Left renal cortex interstitium (tissue), 4 donors: ENCODE results near the gene COL6A1. TPM values are rescaled to one million over a fixed set of nuclear protein-coding genes. Genes with fewer than 3 reads are reported as not detected.
"Not testable (repeated sequence)": the region's sequence is repeated elsewhere in the genome, so short reads cannot be mapped to it uniquely, and the experiment has no call there.

Experiments
- DNase-seq, 4 donors: peaks; one replicate each; pipeline ENCODE4 v3.0.0-alpha.2; 2013; ENCODE audit warnings: low read depth in 4 of 4, low spot score in 2 of 4, missing footprints in 1 of 4
- polyA plus RNA-seq, 4 donors: library from polyadenylated mRNA; unstranded; fragments of 120-200 nt; gene quantifications; one replicate each; pipeline ENCODE4 v1.2.1, GENCODE V29; 2013; ENCODE audit not compliant: insufficient read length in 4 of 4

The COL6A1 gene
- polyA plus RNA-seq, 4 donors: 218 to 378 (median 313) TPM

- DNase-seq: no peak
These were observed 21.4 kb downstream of the COL6A1 start for GRCh38 chr21:46002841-46003574.

GRCh38 chr21:46003575-46004007 lies 22.0 kb downstream of the COL6A1 start:
- no peak for DNase-seq

DNA sequence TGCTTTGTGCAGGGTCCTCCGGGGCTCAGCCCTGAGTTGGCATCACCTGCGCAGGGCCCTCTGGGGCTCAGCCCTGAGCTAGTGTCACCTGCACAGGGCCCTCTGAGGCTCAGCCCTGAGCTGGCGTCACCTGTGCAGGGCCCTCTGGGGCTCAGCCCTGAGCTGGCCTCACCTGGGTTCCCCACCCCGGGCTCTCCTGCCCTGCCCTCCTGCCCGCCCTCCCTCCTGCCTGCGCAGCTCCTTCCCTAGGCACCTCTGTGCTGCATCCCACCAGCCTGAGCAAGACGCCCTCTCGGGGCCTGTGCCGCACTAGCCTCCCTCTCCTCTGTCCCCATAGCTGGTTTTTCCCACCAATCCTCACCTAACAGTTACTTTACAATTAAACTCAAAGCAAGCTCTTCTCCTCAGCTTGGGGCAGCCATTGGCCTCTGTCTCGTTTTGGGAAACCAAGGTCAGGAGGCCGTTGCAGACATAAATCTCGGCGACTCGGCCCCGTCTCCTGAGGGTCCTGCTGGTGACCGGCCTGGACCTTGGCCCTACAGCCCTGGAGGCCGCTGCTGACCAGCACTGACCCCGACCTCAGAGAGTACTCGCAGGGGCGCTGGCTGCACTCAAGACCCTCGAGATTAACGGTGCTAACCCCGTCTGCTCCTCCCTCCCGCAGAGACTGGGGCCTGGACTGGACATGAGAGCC lies 22.7 kb downstream of the COL6A1 start:
- DNase-seq: no peak

- DNase-seq: no peak
These were observed 23.5 kb downstream of the COL6A1 start for GRCh38 chr21:46005081-46005480.

DNA sequence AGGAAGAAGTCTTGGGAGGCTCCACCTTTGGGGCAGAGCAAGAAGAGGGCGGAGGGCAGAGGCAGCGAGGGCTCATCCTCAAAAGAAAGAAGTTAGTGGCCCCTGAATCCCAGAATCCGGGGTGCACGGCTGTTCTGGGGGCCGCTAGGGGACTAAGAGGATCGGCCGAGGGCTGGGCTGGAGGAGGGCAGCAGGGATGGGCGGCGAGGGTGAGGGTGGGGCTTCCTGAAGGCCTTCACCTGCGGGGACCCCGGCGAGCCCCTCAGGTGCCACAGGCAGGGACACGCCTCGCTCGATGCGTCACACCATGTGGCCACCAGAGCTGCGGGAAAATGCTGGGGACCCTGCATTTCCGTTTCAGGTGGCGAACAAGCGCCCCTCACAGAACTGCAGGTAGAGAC lies 23.9 kb downstream of the COL6A1 start:
- DNase-seq: no peak

DNA sequence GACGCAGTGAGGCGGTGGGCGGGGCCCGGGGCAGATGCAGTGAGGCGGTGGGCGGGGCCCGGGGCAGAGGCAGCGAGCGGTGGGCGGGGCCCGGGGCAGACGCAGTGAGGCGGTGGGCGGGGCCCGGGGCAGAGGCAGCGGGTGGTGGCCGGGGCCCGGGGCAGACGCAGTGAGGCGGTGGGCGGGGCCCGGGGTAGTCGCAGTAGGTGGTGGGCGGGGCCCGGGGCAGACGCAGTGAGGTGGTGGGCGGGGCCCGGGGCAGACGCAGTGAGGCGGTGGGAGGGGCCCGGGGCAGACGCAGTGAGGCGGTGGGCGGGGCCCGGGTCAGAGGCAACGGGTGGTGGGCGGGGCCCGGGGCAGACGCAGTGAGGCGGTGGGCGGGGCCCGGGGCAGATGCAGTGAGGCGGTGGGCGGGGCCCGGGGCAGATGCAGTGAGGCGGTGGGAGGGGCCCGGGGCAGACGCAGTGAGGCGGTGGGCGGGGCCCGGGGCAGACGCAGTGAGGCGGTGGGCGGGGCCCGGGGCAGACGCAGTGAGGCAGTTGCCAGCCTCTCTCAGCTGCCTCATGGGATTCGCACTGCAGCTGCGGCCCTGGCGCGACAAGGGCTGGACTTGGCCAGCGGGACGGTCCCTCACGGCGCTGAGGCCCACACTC lies 24.4 kb downstream of the COL6A1 start:
- DNase-seq: not testable (repeated sequence)

DNA sequence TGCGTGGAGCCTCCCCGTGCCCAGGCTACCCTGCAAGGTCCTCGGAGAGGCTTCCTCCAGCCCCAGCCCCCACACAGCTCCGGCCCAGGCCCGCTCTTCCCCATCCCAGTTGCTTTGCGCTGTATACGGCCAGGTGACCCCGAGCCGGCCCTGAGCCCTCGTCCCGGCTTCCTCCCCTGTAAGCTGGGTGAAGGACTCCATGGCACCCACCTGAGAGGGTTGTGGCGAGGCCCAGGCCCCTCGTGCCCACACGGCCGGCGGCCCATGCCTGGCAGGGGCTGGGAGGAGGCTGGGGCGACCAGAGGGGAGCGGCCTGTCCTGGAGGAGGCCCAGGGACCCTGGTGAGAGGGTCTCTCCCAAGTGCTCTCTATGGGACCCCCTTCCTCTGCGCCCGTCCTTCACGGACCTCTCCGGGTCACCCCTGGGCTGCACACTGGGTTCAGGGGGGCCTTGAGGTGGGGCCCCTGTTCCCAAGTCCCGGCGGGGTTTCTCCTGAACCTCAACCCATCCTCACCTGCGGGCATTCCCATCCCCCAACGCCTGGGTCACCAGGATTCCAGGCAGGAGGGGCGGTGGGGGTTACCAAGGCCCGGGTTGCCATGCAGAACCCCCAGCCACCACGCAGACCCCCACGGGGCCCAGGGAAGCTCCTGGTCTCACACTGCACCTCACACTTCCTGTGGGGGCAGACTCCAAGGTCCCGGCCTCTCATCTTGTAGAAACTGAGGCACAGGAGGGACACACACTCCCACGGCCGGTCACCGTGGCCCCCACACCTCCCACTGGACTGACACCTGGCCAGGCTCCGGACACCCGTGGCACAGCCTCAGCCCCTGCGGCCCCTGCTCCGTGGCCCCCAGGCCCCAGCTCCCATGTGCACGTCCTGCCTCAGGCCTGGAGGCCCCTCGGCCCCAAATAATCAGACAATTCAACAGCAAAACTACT lies 25.2 kb downstream of the COL6A1 start:
- DNase-seq: no peak

DNA sequence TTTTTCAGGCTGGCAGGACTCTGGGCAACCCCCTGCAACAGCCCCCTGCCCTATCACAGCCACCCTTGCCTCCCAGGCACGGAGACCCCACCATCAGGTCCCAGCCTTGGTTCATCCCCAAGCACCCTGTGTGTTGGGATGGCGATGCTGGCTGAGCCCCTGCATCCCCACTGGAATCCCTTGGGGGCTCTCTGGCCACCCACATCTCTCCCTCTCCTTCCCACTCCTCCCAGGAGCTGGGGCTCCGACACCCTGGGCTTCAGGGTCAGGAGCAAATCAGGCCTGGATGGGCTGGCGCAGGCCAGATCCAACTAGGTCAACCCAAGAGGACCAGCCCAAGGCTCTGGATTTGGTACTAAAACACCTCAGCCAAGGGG lies 25.9 kb downstream of the COL6A1 start:
- DNase-seq: no peak

DNA sequence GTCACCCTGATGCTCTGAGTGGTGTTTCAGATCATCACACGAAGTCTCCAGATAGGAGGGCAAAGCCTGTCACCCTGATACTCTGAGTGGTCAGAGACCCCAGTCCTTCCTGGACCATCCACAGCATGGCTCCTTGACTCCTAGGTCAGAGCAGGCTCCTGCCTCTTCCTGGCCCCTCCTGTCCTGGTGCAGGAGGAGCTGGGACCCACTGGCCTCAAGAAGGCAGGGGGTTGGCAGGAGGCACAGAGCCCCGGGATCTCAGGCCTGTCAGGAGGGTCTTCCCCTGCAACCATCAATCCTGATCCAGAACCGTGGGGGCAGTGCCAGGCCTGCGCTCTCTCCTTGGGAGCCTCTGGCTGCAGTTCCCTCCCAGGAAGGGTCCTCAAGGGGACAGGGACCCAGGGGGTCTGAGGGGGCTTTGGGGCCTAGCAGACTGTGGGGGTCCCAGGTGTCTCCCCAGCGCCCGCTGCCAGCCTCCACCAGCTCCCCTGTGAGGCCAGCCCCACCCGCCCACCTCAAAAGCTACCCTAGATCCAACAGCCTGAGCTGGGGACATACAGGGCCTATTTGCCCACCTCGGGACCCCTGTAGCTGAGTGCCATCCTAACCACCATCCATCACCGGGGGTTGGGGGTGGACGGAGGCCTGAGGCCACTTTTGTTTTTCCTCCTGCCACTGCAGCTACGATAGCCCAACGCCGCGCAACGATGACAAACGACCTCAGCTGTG lies 27.5 kb downstream of the COL6A1 start:
- no peak for DNase-seq

DNA sequence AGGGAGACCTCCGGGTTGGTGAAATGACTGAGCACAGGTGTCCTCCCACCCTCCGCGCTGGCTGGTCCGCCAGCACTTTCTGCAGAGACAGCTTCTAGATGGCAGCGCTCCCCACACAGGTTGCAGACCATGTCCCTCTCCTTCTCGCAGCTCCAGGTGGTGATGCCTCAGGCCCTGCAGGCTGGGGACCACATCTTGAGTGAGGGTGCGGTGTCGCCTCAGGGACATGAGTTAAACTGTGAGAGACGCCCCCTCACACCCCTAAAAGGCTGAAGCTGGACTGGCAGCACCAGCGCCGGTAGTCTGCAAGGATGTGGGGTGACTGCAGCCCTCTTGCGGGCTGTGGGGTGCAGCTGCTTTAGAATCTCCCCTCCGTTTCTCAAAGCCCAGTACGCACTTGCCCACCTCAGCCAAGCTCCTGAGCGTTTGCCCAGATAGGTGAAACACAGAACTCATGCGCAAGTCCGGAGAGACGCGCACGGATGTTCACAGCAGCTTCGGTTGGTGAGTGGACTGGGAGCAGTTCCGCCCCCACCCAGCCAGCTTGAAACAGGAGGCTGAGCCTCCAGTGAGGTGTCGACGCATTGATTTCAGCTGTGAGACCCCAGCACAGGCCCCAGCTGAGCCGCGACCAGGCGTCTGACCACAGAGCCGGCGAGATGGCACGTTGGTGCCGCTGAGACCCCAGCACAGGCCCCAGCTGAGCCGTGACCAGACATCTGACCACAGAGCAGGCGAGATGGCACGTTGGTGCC lies 28.6 kb downstream of the COL6A1 start:
- DNase-seq: no peak

- no peak for DNase-seq
These were observed 29.8 kb downstream of the COL6A1 start for GRCh38 chr21:46011267-46011967.

- DNase-seq: no peak
These were observed 30.6 kb downstream of the COL6A1 start for GRCh38 chr21:46012154-46012553.

DNA sequence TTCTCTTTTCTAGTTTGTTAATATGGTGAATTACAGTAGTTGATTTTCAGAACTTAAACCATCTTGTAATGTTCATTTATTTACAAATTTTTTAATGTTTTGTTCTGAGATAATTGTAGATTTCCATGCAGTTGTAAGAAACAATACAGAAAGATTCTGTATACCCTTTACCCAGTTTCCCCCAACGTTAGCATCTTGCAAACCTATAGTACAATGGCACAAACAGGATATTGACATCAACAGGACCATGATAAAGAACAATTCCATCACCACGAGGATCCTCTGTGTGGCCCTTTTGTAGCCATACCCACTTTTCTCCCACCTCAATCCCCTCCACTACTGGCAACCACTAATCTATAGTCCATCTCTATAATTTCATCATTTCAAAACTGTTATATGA lies 33.3 kb downstream of the COL6A1 start:
- DNase-seq: no peak

DNA sequence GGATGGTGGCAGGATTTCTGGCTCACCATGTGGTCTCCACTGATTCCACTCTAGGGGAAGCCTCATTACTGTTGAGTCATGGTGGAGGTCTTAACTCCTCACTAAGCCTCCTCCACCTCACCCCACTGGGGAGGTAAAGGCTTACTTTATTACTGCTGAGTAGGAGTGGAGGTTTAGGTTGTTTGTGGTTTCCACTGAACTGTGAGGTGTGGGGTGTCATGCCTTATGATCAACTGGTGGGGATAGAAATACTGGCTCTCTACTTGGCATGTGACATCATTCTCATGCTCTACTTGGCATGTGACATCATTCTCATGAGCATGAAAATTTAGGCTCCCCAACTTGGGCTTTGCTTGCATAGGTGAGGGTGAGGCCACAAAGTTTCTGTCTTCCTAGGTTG lies 35.6 kb downstream of the COL6A1 start:
- no peak for DNase-seq

DNA sequence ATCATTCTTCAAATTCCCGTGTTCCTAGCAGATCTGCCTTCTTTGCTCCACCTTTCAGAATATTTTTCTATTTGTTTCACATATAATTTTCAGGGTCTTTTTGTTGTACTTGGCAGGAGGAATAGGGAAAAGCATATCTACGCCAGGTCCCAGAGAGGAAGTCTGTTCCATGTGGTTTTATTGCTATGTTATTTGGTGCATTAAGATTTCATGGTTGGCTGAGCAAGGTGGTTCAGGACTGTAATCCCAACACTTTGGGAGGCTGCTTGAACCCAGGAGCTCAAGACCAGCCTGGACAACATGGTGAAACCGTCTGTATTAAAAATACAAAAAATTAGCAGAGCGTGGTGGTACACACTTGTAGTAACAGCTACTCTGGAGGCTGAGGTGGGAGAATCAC lies 36.1 kb downstream of the COL6A1 start:
- no peak for DNase-seq

- DNase-seq: no peak
These were observed 37.0 kb downstream of the COL6A1 start for GRCh38 chr21:46018615-46019014.

DNA sequence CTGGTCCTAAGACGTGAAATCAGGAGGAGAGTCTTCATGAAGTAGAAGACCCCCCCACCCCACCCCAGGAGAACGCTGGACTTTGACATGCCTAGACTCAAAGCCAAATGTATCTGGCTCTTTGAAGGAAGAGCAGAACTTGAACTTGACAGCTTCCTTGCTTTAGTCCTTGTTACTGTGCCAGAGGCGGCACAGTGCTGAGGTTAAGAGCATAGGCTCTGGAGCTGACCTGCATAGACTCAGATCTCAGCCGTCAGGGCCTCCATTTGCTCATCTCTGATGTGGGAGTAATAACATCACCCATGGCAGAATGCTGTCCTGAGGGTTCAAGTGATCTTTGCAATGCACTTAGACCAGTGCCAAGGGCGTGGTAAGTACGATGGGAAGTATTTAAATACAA lies 39.0 kb downstream of the COL6A1 start:
- no peak for DNase-seq

DNA sequence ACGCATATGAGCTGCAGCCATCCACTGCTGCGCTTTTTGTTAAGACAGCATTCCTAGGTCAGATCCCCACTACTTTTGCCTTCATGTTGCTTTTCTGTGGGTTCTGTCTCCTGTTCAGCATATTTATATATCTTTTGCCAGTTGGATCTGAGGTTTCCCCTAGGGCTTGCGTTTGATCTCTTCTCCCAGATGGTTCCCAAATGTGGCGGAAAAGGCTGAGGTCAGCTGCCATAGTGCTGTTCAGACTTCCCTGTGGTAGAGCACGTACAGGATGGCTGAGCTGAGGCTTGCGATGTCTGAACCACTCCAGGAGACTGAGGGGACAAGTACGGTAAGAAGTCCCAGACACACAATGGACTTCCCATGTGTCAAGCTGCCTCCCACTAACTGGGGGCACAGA lies 39.8 kb downstream of the COL6A1 start:
- no peak for DNase-seq
